SU-DHL-6 (cell line): Measurements from ENCODE around the gene TSHZ3.

ENCODE experiments used
- EZH2phosphoT487 ChIP-seq: fragments of 200-600 bp; sonication (generic), shearing (Covaris generic); conservative IDR thresholded peaks from 2 replicates; pipeline ENCODE4 v1.6.1; 2018; ENCODE audit warnings: mild to moderate bottlenecking, antibody characterized with exemption, low read length, moderate library complexity, mixed read lengths
- TF ChIP-seq, protein P1 (sequence below): fragments of 200-600 bp; sonication (generic); IDR thresholded peaks from one replicate; pipeline ENCODE4 v1.5.1; 2017; ENCODE audit warnings: antibody characterized with exemption, mild to moderate bottlenecking, low read length, moderate library complexity; ENCODE audit not compliant: insufficient read depth, poor library complexity, severe bottlenecking

DNA sequence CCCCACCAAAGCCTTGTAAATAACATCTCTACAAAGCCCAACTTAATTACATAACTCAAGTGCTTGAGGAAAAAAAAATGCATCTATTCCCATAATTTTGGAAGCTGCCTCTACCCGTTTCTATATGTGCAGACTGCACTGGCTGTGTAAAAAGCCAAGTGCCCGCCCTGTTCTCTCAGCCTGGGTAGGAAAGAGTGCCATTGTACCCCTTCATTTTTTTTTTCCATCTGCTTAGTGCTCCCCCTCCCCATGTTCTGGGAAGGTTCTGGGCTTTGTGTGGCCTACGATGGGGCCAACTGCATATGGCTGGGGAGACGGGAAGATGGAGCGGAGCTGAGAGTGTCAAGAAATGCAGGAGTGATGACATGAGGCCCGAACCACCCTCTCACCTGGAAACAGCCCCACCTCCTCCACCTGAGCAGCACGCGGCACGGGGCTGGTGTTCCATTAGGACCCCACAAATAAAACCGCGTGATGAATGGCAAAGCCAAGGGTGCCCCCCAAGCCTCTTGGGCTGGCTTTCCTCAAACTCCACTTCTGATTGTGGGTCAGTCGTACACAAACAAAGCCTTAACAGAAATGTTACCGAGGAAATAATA, 42.1 kb downstream of the TSHZ3 start:
- TF ChIP-seq, protein P1, sequence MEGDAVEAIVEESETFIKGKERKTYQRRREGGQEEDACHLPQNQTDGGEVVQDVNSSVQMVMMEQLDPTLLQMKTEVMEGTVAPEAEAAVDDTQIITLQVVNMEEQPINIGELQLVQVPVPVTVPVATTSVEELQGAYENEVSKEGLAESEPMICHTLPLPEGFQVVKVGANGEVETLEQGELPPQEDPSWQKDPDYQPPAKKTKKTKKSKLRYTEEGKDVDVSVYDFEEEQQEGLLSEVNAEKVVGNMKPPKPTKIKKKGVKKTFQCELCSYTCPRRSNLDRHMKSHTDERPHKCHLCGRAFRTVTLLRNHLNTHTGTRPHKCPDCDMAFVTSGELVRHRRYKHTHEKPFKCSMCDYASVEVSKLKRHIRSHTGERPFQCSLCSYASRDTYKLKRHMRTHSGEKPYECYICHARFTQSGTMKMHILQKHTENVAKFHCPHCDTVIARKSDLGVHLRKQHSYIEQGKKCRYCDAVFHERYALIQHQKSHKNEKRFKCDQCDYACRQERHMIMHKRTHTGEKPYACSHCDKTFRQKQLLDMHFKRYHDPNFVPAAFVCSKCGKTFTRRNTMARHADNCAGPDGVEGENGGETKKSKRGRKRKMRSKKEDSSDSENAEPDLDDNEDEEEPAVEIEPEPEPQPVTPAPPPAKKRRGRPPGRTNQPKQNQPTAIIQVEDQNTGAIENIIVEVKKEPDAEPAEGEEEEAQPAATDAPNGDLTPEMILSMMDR = no peak
- TF ChIP-seq EZH2phosphoT487 = no peak
